DOHH2 (cell line): ENCODE measurements around the gene NFAT5.
"Not testable (repeated sequence)": the region's sequence is repeated elsewhere in the genome, so short reads cannot be mapped to it uniquely, and the experiment has no call there.

Source experiments
- H3F3A ChIP-seq: fragments of 200-600 bp; sonication (generic), shearing (Covaris generic); 2 replicates; pipeline ENCODE4 v1.6.0; 2016; ENCODE audit warnings: antibody characterized with exemption, mild to moderate bottlenecking; ENCODE audit not compliant: control insufficient read depth, insufficient read depth
- H3K27ac ChIP-seq: fragments of 200-600 bp; sonication (generic); 2 replicates; pipeline ENCODE4 v1.5.1; 2014; ENCODE audit warnings: low read depth, mild to moderate bottlenecking, low read length, moderate library complexity
- H3K27me3 ChIP-seq: fragments of 200-600 bp; sonication (generic); 2 replicates; pipeline ENCODE4 v1.6.1; 2014; ENCODE audit warnings: mild to moderate bottlenecking, low read length, mixed read lengths; ENCODE audit not compliant: control insufficient read depth
- H3K36me3 ChIP-seq: fragments of 200-600 bp; sonication (generic); 2 replicates; pipeline ENCODE4 v1.6.1; 2014; ENCODE audit warnings: mild to moderate bottlenecking, low read length, moderate library complexity, mixed read lengths; ENCODE audit not compliant: control insufficient read depth
- H3K4me1 ChIP-seq: fragments of 200-600 bp; sonication (generic); 2 replicates; pipeline ENCODE4 v1.6.1; 2014; ENCODE audit warnings: mild to moderate bottlenecking, low read length, mixed read lengths; ENCODE audit not compliant: control insufficient read depth
- H3K4me2 ChIP-seq: fragments of 200-600 bp; sonication (generic); 2 replicates; pipeline ENCODE4 v1.6.0; 2014; ENCODE audit warnings: mild to moderate bottlenecking, low read length, moderate library complexity
- H3K4me3 ChIP-seq: fragments of 200-600 bp; sonication (generic); 2 replicates; pipeline ENCODE4 v1.5.1; 2014; ENCODE audit warnings: mild to moderate bottlenecking, low read length, mixed read lengths
- H3K79me2 ChIP-seq: fragments of 200-600 bp; sonication (generic); 2 replicates; pipeline ENCODE4 v1.6.1; 2014; ENCODE audit warnings: mild to moderate bottlenecking, low read length, mixed read lengths; ENCODE audit not compliant: control insufficient read depth
- H3K9me2 ChIP-seq: fragments of 200-600 bp; sonication (generic); replicated peaks from 2 replicates; pipeline ENCODE4 v1.6.1; 2014; ENCODE audit warnings: mild to moderate bottlenecking, low read length, mixed read lengths; ENCODE audit not compliant: control insufficient read depth
- H3K9me3 ChIP-seq: fragments of 200-600 bp; sonication (generic); 2 replicates; pipeline ENCODE4 v1.6.1; 2014; ENCODE audit warnings: antibody characterized with exemption, low read length, mixed read lengths; ENCODE audit not compliant: control insufficient read depth, insufficient read depth
- H4K20me1 ChIP-seq: fragments of 200-600 bp; sonication (generic); 2 replicates; pipeline ENCODE4 v1.6.0; 2014; ENCODE audit warnings: low read depth, mild to moderate bottlenecking, antibody characterized with exemption, low read length, moderate library complexity; ENCODE audit not compliant: control insufficient read depth, insufficient read depth
- EZH2phosphoT487 ChIP-seq: fragments of 200-600 bp; sonication (generic); IDR thresholded peaks from 2 replicates; pipeline ENCODE4 v1.6.1; 2017; ENCODE audit warnings: borderline replicate concordance, mild to moderate bottlenecking, antibody characterized with exemption, low read length, moderate library complexity, mixed read lengths
- TF ChIP-seq, protein P1 (sequence below): fragments of 200-600 bp; sonication (generic); IDR thresholded peaks from one replicate; pipeline ENCODE4 v1.5.1; 2014; ENCODE audit warnings: antibody characterized with exemption, mild to moderate bottlenecking, low read depth, low read length; ENCODE audit not compliant: poor library complexity, severe bottlenecking

Gene NFAT5

DNA sequence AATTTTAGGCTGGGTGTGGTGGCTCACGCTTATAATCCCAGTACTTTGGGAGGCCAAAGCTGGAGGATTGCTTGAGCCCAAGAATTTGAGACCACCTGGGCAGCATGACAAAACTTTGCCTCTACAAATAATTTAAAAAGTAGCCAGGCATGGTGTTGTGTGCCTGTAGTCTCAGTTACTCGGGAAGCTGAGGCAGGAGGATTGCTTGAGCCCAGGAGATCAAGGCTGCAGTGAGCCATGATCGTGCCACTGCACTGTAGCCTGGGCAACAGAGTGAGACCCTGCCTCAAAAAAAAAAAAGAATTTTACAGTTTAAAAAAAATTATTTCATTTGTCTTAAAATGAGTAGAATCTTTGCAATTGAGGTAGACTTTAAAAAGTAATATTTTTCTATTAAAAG lies 78.2 kb downstream of the NFAT5 start:
- H3K9me3 ChIP-seq, H3K4me1 ChIP-seq, H3K4me2 ChIP-seq, H3K27ac ChIP-seq, H3K9me2 ChIP-seq, H3K79me2 ChIP-seq, H4K20me1 ChIP-seq, H3F3A ChIP-seq, H3K27me3 ChIP-seq, H3K4me3 ChIP-seq: not testable (repeated sequence)
- H3K36me3 ChIP-seq: peaks cover 13% of the 10 kb centered on the region

DNA sequence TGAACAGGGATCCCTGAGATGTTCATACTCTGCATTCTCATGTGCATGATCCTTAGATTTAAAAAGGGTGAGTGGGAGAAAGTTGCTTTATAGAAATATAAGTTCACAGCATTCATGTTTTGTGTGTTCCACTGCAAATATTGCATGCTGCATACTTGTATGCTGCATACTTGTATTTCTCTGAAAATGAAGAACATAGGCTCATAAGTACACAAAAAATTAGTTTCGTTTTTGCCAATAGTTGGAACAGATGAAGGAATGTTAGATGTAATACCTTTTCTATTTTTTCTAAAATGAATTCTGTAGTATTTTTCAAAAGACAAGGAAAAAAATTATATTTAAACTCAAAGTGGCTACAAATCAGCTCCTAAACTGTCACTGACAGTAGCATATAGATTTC lies 79.0 kb downstream of the NFAT5 start:
- Histone ChIP-seq H3K4me1 (no peaks in the 10 kb centered on the region), H3K4me3 (no peak overlapping the region), H3K27me3 (no peaks in the 10 kb centered on the region), H3K9me3 (no peaks in the 10 kb centered on the region), H3K27ac (no peak overlapping the region), H3K9me2 (no peaks in the 10 kb centered on the region), H3K36me3 (peaks cover 13% of the 10 kb centered on the region), H4K20me1 (no peaks in the 10 kb centered on the region), H3K4me2 (no peak overlapping the region), H3F3A (no peaks in the 10 kb centered on the region), H3K79me2 (no peaks in the 10 kb centered on the region)
- TF ChIP-seq, protein P1, sequence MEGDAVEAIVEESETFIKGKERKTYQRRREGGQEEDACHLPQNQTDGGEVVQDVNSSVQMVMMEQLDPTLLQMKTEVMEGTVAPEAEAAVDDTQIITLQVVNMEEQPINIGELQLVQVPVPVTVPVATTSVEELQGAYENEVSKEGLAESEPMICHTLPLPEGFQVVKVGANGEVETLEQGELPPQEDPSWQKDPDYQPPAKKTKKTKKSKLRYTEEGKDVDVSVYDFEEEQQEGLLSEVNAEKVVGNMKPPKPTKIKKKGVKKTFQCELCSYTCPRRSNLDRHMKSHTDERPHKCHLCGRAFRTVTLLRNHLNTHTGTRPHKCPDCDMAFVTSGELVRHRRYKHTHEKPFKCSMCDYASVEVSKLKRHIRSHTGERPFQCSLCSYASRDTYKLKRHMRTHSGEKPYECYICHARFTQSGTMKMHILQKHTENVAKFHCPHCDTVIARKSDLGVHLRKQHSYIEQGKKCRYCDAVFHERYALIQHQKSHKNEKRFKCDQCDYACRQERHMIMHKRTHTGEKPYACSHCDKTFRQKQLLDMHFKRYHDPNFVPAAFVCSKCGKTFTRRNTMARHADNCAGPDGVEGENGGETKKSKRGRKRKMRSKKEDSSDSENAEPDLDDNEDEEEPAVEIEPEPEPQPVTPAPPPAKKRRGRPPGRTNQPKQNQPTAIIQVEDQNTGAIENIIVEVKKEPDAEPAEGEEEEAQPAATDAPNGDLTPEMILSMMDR: no peak
- no peak for TF ChIP-seq EZH2phosphoT487

DNA sequence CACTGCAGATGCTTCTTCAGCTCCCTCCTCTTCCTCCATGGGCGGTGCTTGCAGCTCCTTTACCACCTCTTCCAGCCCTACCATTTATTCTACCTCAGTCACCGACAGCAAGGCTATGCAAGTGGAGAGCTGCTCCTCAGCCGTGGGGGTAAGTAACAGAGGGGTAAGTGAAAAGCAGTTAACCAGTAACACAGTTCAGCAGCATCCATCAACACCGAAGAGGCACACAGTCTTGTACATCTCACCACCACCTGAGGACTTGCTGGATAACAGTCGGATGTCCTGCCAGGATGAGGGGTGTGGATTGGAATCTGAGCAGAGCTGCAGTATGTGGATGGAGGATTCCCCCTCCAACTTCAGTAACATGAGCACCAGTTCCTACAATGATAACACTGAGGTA lies 81.3 kb downstream of the NFAT5 start:
- H3K4me2 ChIP-seq: no peak overlapping the region
- no peaks in the 10 kb centered on the region for H3K9me2 ChIP-seq
- no peaks in the 10 kb centered on the region for H4K20me1 ChIP-seq
- H3K36me3 ChIP-seq: peaks cover 13% of the 10 kb centered on the region
- H3F3A ChIP-seq: no peaks in the 10 kb centered on the region
- H3K27ac ChIP-seq: no peak overlapping the region
- no peaks in the 10 kb centered on the region for H3K9me3 ChIP-seq
- no peaks in the 10 kb centered on the region for H3K79me2 ChIP-seq
- no peak for TF ChIP-seq EZH2phosphoT487
- TF ChIP-seq, protein P1: no peak
- H3K27me3 ChIP-seq: no peaks in the 10 kb centered on the region
- H3K4me3 ChIP-seq: no peak overlapping the region
- no peaks in the 10 kb centered on the region for H3K4me1 ChIP-seq

DNA sequence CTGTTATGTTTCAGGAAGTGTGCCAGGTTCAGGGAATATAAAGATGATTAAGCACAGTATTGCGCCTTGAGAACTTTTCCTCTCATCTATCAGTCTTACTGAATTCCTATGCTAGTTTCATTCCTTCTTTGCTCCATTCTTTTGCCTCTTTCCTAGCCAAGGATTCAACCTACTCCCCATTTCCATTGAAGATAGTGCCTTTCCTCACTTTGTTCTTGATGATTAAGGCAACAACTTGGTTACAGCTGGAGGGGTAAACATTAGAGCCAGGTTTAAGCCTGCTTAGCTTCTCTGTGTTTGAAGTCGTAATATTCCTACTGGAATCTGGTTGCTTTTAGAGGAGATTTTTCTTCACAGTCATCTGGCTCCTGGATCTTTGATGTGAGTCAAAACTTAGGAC lies 85.5 kb downstream of the NFAT5 start:
- Histone ChIP-seq H4K20me1 (no peaks in the 10 kb centered on the region), H3K9me3 (no peaks in the 10 kb centered on the region), H3K79me2 (no peaks in the 10 kb centered on the region), H3K4me2 (no peak overlapping the region), H3K36me3 (peaks cover 32% of the 10 kb centered on the region), H3K27me3 (no peaks in the 10 kb centered on the region), H3F3A (no peaks in the 10 kb centered on the region; the same call in 1 of the 2 replicates), H3K9me2 (no peaks in the 10 kb centered on the region), H3K27ac (no peak overlapping the region), H3K4me1 (no peaks in the 10 kb centered on the region), H3K4me3 (no peak overlapping the region)
- TF ChIP-seq, protein P1: no peak
- no peak for TF ChIP-seq EZH2phosphoT487
